ENCODE measurements around the gene RAB20. TPM values are rescaled to one million over a fixed set of nuclear protein-coding genes. Genes with fewer than 3 reads are reported as not detected.

The RAB20 gene
- total RNA-seq, 1 experiment from 2014 or later, result 1.7 TPM

DNA sequence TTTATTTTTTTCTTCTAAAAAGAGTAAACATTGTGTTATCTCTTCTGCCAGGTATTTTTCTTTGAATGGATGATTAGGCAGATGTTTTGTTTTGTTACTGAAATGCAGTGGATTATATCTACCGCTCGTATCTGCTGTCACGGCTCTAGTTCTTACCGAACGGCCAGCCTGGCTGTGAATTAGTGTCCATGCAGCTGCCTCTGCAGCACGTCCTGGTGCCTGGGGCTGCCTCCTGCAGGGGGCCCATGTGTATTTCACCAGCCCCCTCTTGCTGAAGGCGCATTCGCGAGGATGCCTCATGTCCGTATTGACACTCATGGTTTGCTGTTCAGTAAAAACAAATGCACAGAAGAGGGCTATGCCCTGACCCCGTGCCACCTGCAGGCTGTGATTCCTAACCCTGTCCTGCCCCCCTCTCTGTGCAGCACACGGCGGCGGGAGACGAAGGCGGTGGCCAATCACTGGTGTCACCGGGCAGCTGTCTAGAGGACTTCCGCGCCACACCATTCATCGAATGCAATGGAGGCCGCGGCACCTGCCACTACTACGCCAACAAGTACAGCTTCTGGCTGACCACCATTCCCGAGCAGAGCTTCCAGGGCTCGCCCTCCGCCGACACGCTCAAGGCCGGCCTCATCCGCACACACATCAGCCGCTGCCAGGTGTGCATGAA is 49.9 kb downstream of the RAB20 start:
- Mint-ChIP-seq H3K27me3 (ENCODE audit: insufficient read depth, unreplicated experiment) (no peaks in the 10 kb centered on the region), H3K4me3 (ENCODE audit: unreplicated experiment) (no peak overlapping the region), H3K27ac (ENCODE audit: low read depth, unreplicated experiment) (no peak overlapping the region), H3K4me1 (ENCODE audit: insufficient read depth, unreplicated experiment) (peaks cover 9% of the 10 kb centered on the region), H3K9me3 (ENCODE audit: unreplicated experiment) (no peaks in the 10 kb centered on the region), H3K36me3 (ENCODE audit: insufficient read depth, unreplicated experiment) (peaks cover 26% of the 10 kb centered on the region)
- TF ChIP-seq, protein P1, sequence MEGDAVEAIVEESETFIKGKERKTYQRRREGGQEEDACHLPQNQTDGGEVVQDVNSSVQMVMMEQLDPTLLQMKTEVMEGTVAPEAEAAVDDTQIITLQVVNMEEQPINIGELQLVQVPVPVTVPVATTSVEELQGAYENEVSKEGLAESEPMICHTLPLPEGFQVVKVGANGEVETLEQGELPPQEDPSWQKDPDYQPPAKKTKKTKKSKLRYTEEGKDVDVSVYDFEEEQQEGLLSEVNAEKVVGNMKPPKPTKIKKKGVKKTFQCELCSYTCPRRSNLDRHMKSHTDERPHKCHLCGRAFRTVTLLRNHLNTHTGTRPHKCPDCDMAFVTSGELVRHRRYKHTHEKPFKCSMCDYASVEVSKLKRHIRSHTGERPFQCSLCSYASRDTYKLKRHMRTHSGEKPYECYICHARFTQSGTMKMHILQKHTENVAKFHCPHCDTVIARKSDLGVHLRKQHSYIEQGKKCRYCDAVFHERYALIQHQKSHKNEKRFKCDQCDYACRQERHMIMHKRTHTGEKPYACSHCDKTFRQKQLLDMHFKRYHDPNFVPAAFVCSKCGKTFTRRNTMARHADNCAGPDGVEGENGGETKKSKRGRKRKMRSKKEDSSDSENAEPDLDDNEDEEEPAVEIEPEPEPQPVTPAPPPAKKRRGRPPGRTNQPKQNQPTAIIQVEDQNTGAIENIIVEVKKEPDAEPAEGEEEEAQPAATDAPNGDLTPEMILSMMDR (IDR thresholded peaks at IDR 0.05; ENCODE audit: unreplicated experiment), result no peak
- DNase-seq (ENCODE audit: unreplicated experiment), result no peak
- intact Hi-C loops (cut with micrococcal nuclease), result no loop called here
- CTCF ChIA-PET, result no interaction called here
- no TSS peak for BruUV-seq (replicated peaks)
- POLR2A ChIA-PET, result no interaction called here

DNA sequence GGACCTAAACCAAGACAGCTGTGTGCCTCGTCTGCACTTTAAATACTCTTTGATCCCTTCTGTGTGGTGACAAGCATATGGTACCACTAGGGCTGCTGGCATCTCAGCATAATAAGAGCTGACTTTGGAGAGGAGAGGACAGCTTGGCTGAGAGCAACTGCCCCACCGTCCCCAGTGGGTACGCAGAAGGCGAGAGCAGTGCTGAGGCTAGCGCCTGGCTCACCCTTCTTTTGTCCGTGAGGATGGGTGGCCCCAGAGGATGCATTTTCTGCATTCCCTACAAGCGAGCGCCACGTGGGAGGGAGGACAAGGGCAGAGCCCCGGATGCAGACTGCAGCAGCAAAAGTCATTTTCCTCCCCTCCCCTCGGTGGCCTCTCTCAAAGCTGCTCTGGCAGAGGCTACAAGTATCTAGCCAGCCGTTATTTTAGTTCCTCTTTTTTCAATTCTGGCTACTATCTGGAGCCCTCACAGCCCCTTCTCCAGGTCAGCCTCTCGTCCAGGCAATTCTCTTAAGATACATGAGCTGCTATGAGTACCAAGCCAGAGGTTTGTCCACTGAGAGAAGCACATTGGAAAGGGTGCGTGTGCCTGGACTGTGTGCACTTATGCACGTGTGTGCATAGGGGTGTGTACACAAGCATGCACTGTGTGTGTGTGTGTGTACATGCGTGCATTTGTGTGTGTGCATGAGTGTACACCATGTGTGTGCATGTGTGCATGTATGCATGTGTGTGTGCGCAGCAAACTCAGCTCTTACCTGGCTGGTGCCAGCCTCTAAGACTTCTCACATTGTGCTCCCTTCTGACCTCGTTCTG is 51.3 kb downstream of the RAB20 start:
- no peaks in the 10 kb centered on the region for H3K9me3 Mint-ChIP-seq (ENCODE audit: unreplicated experiment)

DNA sequence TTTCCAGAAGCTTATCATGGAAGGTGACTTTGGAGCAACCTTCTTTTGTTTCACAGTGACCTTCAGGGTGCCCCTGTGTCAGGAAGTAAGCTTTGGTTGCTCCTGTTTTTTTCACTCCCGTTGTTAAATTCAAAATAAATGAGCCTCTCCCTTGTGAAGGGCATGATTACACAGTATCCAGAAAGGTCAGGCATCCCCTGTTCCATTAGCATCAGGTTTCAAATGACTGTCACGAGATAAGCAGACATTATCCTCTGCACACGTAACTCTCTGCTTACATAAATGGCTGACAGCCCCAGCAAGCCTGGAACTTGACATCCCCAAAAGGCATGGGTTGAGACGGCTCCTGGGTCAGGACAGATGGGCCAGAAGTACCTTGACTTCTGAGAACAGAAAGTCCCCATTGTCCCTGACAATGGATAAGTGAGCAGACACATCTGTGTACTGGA is 52.0 kb downstream of the RAB20 start:
- POLR2A ChIA-PET, result no interaction called here

More for the DNA sequence above, 51.3 kb downstream of the RAB20 start:
- ChIA-PET POLR2A (no interaction called here), CTCF (interaction anchor here (0.5 to 1.2 kb wide), 4 partner anchors 54 to 320 kb away, joined by 3 read pairs; partner anchors contain the start of genes COL4A1 and COL4A2)
- H3K4me1 Mint-ChIP-seq (ENCODE audit: insufficient read depth, unreplicated experiment), result peaks cover 10% of the 10 kb centered on the region
- no peak overlapping the region for H3K27ac Mint-ChIP-seq (ENCODE audit: low read depth, unreplicated experiment)
- TF ChIP-seq, protein P1 (IDR thresholded peaks at IDR 0.05; ENCODE audit: unreplicated experiment), result no peak
- no peaks in the 10 kb centered on the region for H3K27me3 Mint-ChIP-seq (ENCODE audit: insufficient read depth, unreplicated experiment)
- intact Hi-C loops (cut with micrococcal nuclease), result no loop called here
- DNase-seq (ENCODE audit: unreplicated experiment), result no peak
- peaks cover 26% of the 10 kb centered on the region for H3K36me3 Mint-ChIP-seq (ENCODE audit: insufficient read depth, unreplicated experiment)
- no TSS peak for BruUV-seq (replicated peaks)
- no peak overlapping the region for H3K4me3 Mint-ChIP-seq (ENCODE audit: unreplicated experiment)

More for the DNA sequence above, 52.0 kb downstream of the RAB20 start:
- TF ChIP-seq, protein P1 (IDR thresholded peaks at IDR 0.05; ENCODE audit: unreplicated experiment), result no peak
- no peak overlapping the region for H3K4me3 Mint-ChIP-seq (ENCODE audit: unreplicated experiment)
- no peaks in the 10 kb centered on the region for H3K27me3 Mint-ChIP-seq (ENCODE audit: insufficient read depth, unreplicated experiment)
- H3K9me3 Mint-ChIP-seq (ENCODE audit: unreplicated experiment), result no peaks in the 10 kb centered on the region
- CTCF ChIA-PET, result interaction anchor here (1.2 kb wide), 1 partner anchor 54 kb away, joined by 3 read pairs; no protein-coding TSS in a partner anchor
- H3K36me3 Mint-ChIP-seq (ENCODE audit: insufficient read depth, unreplicated experiment), result peaks cover 26% of the 10 kb centered on the region
- no peak for DNase-seq (ENCODE audit: unreplicated experiment)
- BruUV-seq (replicated peaks), result no TSS peak
- intact Hi-C loops (cut with micrococcal nuclease), result no loop called here
- H3K27ac Mint-ChIP-seq (ENCODE audit: low read depth, unreplicated experiment), result no peak overlapping the region
- peaks cover 10% of the 10 kb centered on the region for H3K4me1 Mint-ChIP-seq (ENCODE audit: insufficient read depth, unreplicated experiment)
